Retinal pigment epithelial cell (primary cell): ENCODE results near the gene XAF1.

Experiments
- DNase-seq: peaks from one replicate; pipeline ENCODE4 v3.0.0-alpha.2; 2010; ENCODE audit warnings: low read depth
- H3K4me3 ChIP-seq: 2 replicates; pipeline ENCODE4 v1.5.1; 2011; ENCODE audit warnings: mild to moderate bottlenecking, low read length, control low read depth, moderate library complexity
- CTCF ChIP-seq: conservative IDR thresholded peaks from 2 replicates; pipeline ENCODE4 v1.5.1; 2011; ENCODE audit warnings: low read depth, low read length, control low read depth, inconsistent platforms

Gene XAF1

GRCh38 chr17:6753006-6753445 lies 2.8 kb upstream of the XAF1 start:
- TF ChIP-seq CTCF = no peak
- peak; percentile 8 for DNase-seq
- no peak overlapping the region for H3K4me3 ChIP-seq

DNA sequence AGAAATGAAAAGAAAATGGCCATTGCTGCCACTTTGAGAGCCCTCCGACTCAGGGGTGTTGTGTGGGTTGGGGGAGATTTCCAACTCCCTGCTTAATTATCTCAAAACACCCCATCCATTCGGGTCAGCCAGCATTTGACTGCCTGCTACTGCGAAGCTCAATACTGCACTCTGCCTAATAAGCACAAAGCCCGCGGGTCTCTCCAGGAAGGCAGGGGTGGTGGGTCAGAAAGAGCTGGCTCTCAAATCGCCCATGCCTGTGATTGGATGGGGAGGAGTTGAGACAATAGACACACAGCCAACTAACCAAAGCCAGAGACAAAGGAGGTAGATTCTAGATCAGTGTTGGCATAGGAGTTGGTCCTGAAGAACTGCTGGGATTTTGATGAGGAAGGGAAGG lies 2.3 kb upstream of the XAF1 start:
- DNase-seq = no peak
- no peak for TF ChIP-seq CTCF
- H3K4me3 ChIP-seq = no peak overlapping the region

DNA sequence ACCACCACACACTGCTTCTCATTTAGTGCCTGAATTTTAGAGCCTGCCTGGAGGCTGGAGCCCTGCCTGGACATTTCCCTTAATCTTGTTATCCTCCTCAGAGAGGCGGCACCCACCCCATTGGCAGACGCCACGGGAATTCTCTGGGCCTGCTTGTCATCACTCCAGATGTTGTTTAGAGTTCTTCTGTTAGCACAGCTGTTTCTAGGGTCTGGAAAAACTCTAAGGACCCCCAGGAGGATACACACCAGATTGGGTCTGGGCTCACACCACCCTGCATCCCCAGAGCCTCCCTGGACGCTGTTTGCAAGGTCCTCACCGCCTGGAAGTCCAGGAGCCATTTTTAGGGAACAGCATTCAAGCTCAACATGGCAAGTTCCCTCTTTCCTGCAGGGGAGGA lies 565 bp upstream of the XAF1 start:
- TF ChIP-seq CTCF = no peak
- H3K4me3 ChIP-seq = no peak overlapping the region
- DNase-seq = no peak

DNA sequence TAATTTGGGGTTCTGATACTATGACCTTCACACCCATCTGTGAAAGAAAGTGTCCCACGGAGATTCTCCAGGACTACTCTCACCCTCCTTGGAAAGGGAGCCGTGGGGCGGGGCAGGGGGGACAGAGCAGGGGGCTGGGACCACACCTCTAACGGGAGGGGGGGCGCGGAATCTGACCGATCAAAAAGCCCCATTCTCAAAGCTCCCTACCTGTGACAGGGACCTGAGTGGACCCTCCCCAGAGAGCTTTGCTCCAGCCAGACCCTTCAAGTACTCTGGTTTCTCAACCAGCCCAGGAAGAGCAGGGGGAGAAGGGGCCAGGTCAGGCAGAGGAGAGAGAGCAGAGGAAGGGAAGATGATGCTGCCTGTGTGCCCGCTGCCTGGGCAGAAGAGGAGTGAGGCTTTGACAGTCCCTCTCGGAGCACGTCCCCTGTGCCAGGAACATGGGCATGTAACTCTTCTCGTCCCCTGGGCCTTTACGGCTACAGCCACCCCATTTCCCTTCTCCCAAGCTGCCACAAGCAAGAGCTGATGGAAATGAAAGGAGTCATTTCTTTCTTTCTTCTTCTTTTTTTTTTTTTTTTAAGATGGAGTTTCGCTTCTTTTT lies 682 bp downstream of the XAF1 start:
- no peak for TF ChIP-seq CTCF
- no peak for DNase-seq
- no peak overlapping the region for H3K4me3 ChIP-seq

GRCh38 chr17:6757747-6758146 lies 1.9 kb downstream of the XAF1 start:
- TF ChIP-seq CTCF = no peak
- H3K4me3 ChIP-seq = no peak overlapping the region
- no peak for DNase-seq

DNA sequence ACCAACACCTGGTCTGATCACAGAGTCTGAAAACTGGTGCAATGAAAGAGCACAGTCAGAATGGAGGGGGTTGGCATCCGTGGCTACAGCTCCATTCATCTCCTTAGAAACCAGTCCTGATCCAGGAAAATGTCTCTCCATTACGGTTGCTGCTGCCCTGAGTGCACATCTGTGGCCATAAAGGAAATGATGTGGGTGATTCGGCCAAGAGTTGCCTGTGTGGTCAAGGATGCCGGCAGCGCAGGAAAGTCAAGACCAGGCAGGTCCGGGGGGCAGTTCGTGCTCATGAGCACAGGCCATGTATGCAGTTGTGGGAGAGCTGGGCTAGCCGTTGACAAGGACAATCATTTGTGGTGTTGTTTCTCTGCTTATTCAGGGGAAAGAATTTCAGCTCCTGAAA lies 5.9 kb downstream of the XAF1 start:
- DNase-seq = no peak
- no peak overlapping the region for H3K4me3 ChIP-seq
- no peak for TF ChIP-seq CTCF

DNA sequence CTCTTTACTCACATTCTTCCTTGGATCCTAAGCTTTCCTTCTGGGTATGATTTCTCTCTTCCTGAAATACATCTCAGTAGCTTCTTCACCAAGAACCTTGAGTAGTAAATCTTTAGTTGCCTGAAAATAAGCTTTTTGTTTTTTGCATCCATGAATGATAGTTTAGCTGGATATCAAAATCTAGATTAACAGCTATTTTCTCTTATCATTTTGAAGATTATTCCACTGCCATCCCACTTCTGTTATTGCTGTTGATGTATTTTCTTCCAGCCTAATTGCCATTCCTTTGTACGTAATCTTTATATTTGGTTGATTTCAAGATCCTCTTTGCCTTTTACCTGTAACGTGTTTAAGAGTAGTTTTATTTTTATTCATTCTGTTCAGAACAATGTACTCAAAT lies 12.6 kb downstream of the XAF1 start:
- no peak for TF ChIP-seq CTCF
- H3K4me3 ChIP-seq = no peak overlapping the region

More for the DNA sequence above, 12.6 kb downstream of the XAF1 start:
- no peak for DNase-seq
